K562 (cell line): ENCODE data around the gene LTBP4. TPM values are rescaled to one million over a fixed set of nuclear protein-coding genes. Genes with fewer than 3 reads are reported as not detected.

Source experiments
- ELK3 ChIP-seq: fragments of 450-650 bp; formaldehyde crosslinking; IDR thresholded peaks from 2 replicates; pipeline ENCODE4 v1.4.0; 2020; ENCODE audit warnings: mild to moderate bottlenecking
- HMGN3 ChIP-seq: IDR thresholded peaks from 2 replicates; pipeline ENCODE4 v1.6.1; 2011; ENCODE audit warnings: borderline replicate concordance, low read depth, mild to moderate bottlenecking, mixed read lengths, low read length; ENCODE audit not compliant: insufficient read length; ENCODE audit errors: extremely low read depth
- HMGXB4 ChIP-seq: sonication (generic); formaldehyde crosslinking; IDR thresholded peaks from 2 replicates; pipeline ENCODE4 v1.8.1; 2023; ENCODE audit warnings: mild to moderate bottlenecking, missing genetic modification reagents
- KDM5B ChIP-seq: fragments of 200-600 bp; sonication (generic); IDR thresholded peaks from 2 replicates; pipeline ENCODE4 v1.6.1; 2012; ENCODE audit warnings: low read depth, mild to moderate bottlenecking, moderate library complexity, low read length, control low read depth, inconsistent platforms; ENCODE audit not compliant: insufficient replicate concordance
- MAZ ChIP-seq, 2 experiments: fragments of 450-650 bp in 1 of 2; sonication (generic) in 1 of 2; formaldehyde crosslinking; IDR thresholded peaks in 1 of 2; conservative IDR thresholded peaks in 1 of 2; 2 replicates each; pipeline versions ENCODE4 v1.4.0 to v1.5.0; 2020; ENCODE audit warnings: mild to moderate bottlenecking in 1 of 2, missing genetic modification reagents in 1 of 2
- MLLT1 ChIP-seq, 2 experiments: fragments of 450-650 bp; IDR thresholded peaks; 2 replicates each; pipeline ENCODE4 v1.6.1; 2016
- NR2C2 ChIP-seq, 2 experiments: fragments of 200-800 bp in 1 of 2; sonication (Bioruptor generic) in 1 of 2; sonication (generic) in 1 of 2; formaldehyde crosslinking in 1 of 2; IDR thresholded peaks; 2 replicates each; pipeline versions ENCODE4 v1.6.1 to v1.8.0; 2016 to 2022; ENCODE audit warnings: mild to moderate bottlenecking in 1 of 2, missing compliant biosample characterization in 1 of 2, missing genetic modification characterization in 1 of 2, missing genetic modification reagents in 1 of 2
- NUFIP1 ChIP-seq: fragments of 450-650 bp; IDR thresholded peaks from 2 replicates; pipeline ENCODE4 v1.6.1; 2018; ENCODE audit not compliant: partially characterized antibody
- POLR3G ChIP-seq: IDR thresholded peaks from 2 replicates; pipeline ENCODE4 v1.6.1; 2011; ENCODE audit not compliant: insufficient read length, insufficient replicate concordance; ENCODE audit errors: extremely low read depth
- SMARCB1 ChIP-seq: IDR thresholded peaks from 2 replicates; pipeline ENCODE4 v1.6.1; 2011; ENCODE audit warnings: improper control_type of control experiment, low read depth; ENCODE audit not compliant: insufficient read length
- STAG1 ChIP-seq: sonication (generic); formaldehyde crosslinking; IDR thresholded peaks from 2 replicates; pipeline ENCODE4 v1.5.0; 2020; ENCODE audit warnings: missing genetic modification reagents, borderline replicate concordance
- TAF1 ChIP-seq: IDR thresholded peaks from 2 replicates; pipeline ENCODE4 v1.6.1; 2011; ENCODE audit warnings: mild to moderate bottlenecking, low read length, moderate library complexity; ENCODE audit not compliant: insufficient read depth, control insufficient read depth, severe bottlenecking; ENCODE audit errors: extremely low read depth
- ZC3H8 ChIP-seq: fragments of 450-650 bp; IDR thresholded peaks from 2 replicates; pipeline ENCODE4 v1.6.1; 2017
- ZNF253 ChIP-seq: fragments of 250-450 bp; sonication (Bioruptor Pico); conservative IDR thresholded peaks from 2 replicates; pipeline ENCODE4 v1.6.1; 2021; ENCODE audit warnings: mild to moderate bottlenecking
- ZNF76 ChIP-seq: fragments of 250-450 bp; sonication (Bioruptor Pico); IDR thresholded peaks from 2 replicates; pipeline ENCODE4 v1.4.0; 2020; ENCODE audit warnings: mild to moderate bottlenecking, moderate library complexity, borderline replicate concordance
- ZSCAN32 ChIP-seq: fragments of 450-650 bp; formaldehyde crosslinking; IDR thresholded peaks from 2 replicates; pipeline ENCODE4 v1.4.0; 2020; ENCODE audit warnings: mild to moderate bottlenecking, moderate library complexity
- polyA plus RNA-seq, 8 experiments: library from polyadenylated mRNA; depleted of rRNA in 4 of 8; stranded (reverse) in 5 of 8; unstranded in 3 of 8; fragments of >200 nt; fragmentation: Nextera tagmentation in 2 of 8; fragmentation: Illumina TruSeq in 1 of 8; extraction: Ambion mirVana in 2 of 8; extraction: Trizol in 1 of 8; gene quantifications; 2 replicates each; pipeline versions ENCODE4 v1.2.1 to v1.2.3, GENCODE V29; 2011 to 2014; ENCODE audit warnings: inconsistent platforms in 1 of 8, missing spikeins in 1 of 8
- total RNA-seq, 7 experiments: library from RNA; depleted of rRNA in 6 of 7; stranded (reverse); fragments of >200 nt in 6 of 7; fragmentation: Illumina TruSeq in 2 of 7; extraction: Trizol in 2 of 7; gene quantifications; 2 replicates each; pipeline versions ENCODE4 v1.2.1 to v1.2.3, GENCODE V29; 2011 to 2021; ENCODE audit warnings: low replicate concordance in 1 of 7
- TF ChIP-seq, protein P1 (sequence below): fragments of 450-650 bp; IDR thresholded peaks from 2 replicates; pipeline ENCODE4 v1.6.1; 2014; ENCODE audit warnings: low read depth, mild to moderate bottlenecking, moderate library complexity, borderline replicate concordance
- TF ChIP-seq, protein P2 (sequence below): fragments of 450-650 bp; formaldehyde crosslinking; IDR thresholded peaks from 2 replicates; pipeline ENCODE4 v1.4.0; 2020; ENCODE audit warnings: mild to moderate bottlenecking, moderate library complexity

Gene LTBP4
- total and polyA plus RNA-seq, 9 of the 15 experiments (the other 6 are each of a cell fraction or from before 2014, with no cell fraction given): 0.35 to 160 (median 31.6) TPM

GRCh38 chr19:40613690-40614621, 12.8 kb downstream of the LTBP4 start (continued):
- TF ChIP-seq, protein P1, sequence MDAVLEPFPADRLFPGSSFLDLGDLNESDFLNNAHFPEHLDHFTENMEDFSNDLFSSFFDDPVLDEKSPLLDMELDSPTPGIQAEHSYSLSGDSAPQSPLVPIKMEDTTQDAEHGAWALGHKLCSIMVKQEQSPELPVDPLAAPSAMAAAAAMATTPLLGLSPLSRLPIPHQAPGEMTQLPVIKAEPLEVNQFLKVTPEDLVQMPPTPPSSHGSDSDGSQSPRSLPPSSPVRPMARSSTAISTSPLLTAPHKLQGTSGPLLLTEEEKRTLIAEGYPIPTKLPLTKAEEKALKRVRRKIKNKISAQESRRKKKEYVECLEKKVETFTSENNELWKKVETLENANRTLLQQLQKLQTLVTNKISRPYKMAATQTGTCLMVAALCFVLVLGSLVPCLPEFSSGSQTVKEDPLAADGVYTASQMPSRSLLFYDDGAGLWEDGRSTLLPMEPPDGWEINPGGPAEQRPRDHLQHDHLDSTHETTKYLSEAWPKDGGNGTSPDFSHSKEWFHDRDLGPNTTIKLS: no peak
- TF ChIP-seq MAZ (CRISPR knock-in tag; conservative IDR thresholded peaks at IDR 0.05 in 1 of 2, IDR thresholded peaks at IDR 0.05 in 1 of 2) (peak; percentile 21 to 70; a peak in 2 of 4 replicates), STAG1 (no peak), ZNF76 (CRISPR knock-in tag) (no peak), MLLT1 (IDR thresholded peaks at IDR 0.05) (peak; percentile 62 to 79; a peak in 2 of 4 replicates), ZSCAN32 (CRISPR knock-in tag) (no peak), SMARCB1 (no peak), ELK3 (CRISPR knock-in tag) (no peak), HMGXB4 (CRISPR knock-in tag) (peak; percentile 60; the same call in 1 of the 2 replicates), ZNF253 (CRISPR knock-in tag) (no peak), HMGN3 (peak; percentile 53), ZC3H8 (0 out of 2 replicates have a peak, but pooled peaks have one; percentile 63), TAF1 (peak; percentile 32), NUFIP1 (no peak), NR2C2 (CRISPR knock-in tag; IDR thresholded peaks at IDR 0.05) (no peak), NR2C2 (tag; IDR thresholded peaks at IDR 0.05) (no peak), KDM5B (no peak), POLR3G (no peak)
- TF ChIP-seq, protein P2, sequence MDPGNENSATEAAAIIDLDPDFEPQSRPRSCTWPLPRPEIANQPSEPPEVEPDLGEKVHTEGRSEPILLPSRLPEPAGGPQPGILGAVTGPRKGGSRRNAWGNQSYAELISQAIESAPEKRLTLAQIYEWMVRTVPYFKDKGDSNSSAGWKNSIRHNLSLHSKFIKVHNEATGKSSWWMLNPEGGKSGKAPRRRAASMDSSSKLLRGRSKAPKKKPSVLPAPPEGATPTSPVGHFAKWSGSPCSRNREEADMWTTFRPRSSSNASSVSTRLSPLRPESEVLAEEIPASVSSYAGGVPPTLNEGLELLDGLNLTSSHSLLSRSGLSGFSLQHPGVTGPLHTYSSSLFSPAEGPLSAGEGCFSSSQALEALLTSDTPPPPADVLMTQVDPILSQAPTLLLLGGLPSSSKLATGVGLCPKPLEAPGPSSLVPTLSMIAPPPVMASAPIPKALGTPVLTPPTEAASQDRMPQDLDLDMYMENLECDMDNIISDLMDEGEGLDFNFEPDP: no peak
